Fibroblast of lung (primary cell): Measurements from ENCODE around the gene SEMA4G. TPM values are rescaled to one million over a fixed set of nuclear protein-coding genes. Genes with fewer than 3 reads are reported as not detected.
A peak's percentile ranks its signal among the peaks of the same experiment; 100 is the strongest.

Source experiments
- DNase-seq, 2 donors: peaks; one replicate each; pipeline versions ENCODE4 v3.0.0 to v3.0.0-alpha.2; 2010; ENCODE audit warnings: low read depth in 2 of 2
- H2AFZ ChIP-seq: 2 replicates; pipeline ENCODE4 v1.5.1; 2012; ENCODE audit warnings: low read length, control low read depth, inconsistent platforms
- H3K27ac ChIP-seq: 2 replicates; pipeline ENCODE4 v1.5.1; 2011; ENCODE audit warnings: low read length, control low read depth; ENCODE audit not compliant: insufficient read depth
- H3K27me3 ChIP-seq: 2 replicates; pipeline ENCODE4 v1.5.1; 2011; ENCODE audit warnings: mild to moderate bottlenecking, low read length; ENCODE audit not compliant: control insufficient read depth, insufficient read depth
- H3K36me3 ChIP-seq: 2 replicates; pipeline ENCODE4 v1.5.1; 2011; ENCODE audit warnings: low read length; ENCODE audit not compliant: control insufficient read depth, insufficient read depth
- H3K4me1 ChIP-seq: 2 replicates; pipeline ENCODE4 v1.5.1; 2011; ENCODE audit warnings: low read length; ENCODE audit not compliant: control insufficient read depth, insufficient read depth; ENCODE audit errors: extremely low read depth
- H3K4me2 ChIP-seq: 2 replicates; pipeline ENCODE4 v1.5.1; 2011; ENCODE audit warnings: low read length, control low read depth; ENCODE audit not compliant: insufficient read depth; ENCODE audit errors: extremely low read depth
- H3K4me3 ChIP-seq, 4 experiments: fragments of 200-600 bp in 1 of 4; sonication (generic) in 1 of 4; replicated peaks in 1 of 4; 2 replicates each; pipeline ENCODE4 v1.5.1; 2011 to 2016; ENCODE audit warnings: low read length in 4 of 4, low read depth in 3 of 4, mild to moderate bottlenecking in 3 of 4, control low read depth in 2 of 4, inconsistent platforms in 1 of 4, mixed read lengths in 1 of 4; ENCODE audit not compliant: insufficient read depth in 1 of 4; ENCODE audit errors: control extremely low read depth in 1 of 4
- H3K79me2 ChIP-seq: 2 replicates; pipeline ENCODE4 v1.5.1; 2012; ENCODE audit warnings: mild to moderate bottlenecking, low read length, inconsistent platforms; ENCODE audit not compliant: control insufficient read depth, insufficient read depth
- H3K9ac ChIP-seq: 2 replicates; pipeline ENCODE4 v1.5.1; 2011; ENCODE audit warnings: mild to moderate bottlenecking, low read length, control low read depth; ENCODE audit not compliant: insufficient read depth
- H3K9me3 ChIP-seq: 2 replicates; pipeline ENCODE4 v1.5.1; 2012; ENCODE audit warnings: low read depth, low read length; ENCODE audit not compliant: control insufficient read depth, insufficient read depth
- H4K20me1 ChIP-seq: 2 replicates; pipeline ENCODE4 v1.5.1; 2011; ENCODE audit warnings: low read length; ENCODE audit not compliant: control insufficient read depth, insufficient read depth; ENCODE audit errors: extremely low read depth
- EZH2 ChIP-seq: IDR thresholded peaks from 2 replicates; pipeline ENCODE4 v1.5.1; 2012; ENCODE audit warnings: low read length, control low read depth, mild to moderate bottlenecking; ENCODE audit errors: missing control alignments
- polyA plus RNA-seq, 2 donors: library from polyadenylated mRNA; depleted of rRNA in 1 of 2; stranded (reverse) in 1 of 2; unstranded in 1 of 2; fragments of >200 nt; gene quantifications; 2 replicates each; pipeline ENCODE4 v1.2.1, GENCODE V29; 2011 to 2012; ENCODE audit warnings: missing spikeins in 1 of 2
- total RNA-seq: library from RNA; depleted of rRNA; stranded (reverse); fragments of >200 nt; gene quantifications from 2 replicates; pipeline ENCODE4 v1.2.1, GENCODE V29; 2014
- TF ChIP-seq, protein P1 (sequence below), 2 donors: IDR thresholded peaks in 1 of 2; conservative IDR thresholded peaks in 1 of 2; 1 replicate in 1 of 2; 2 replicates in 1 of 2; pipeline ENCODE4 v1.5.1; 2011 to 2012; ENCODE audit warnings: low read length in 2 of 2, control low read depth in 1 of 2, inconsistent platforms in 1 of 2, low read depth in 1 of 2, mild to moderate bottlenecking in 1 of 2

Gene SEMA4G
- total and polyA plus RNA-seq, 2 donors (not counting 1 experiment from before 2014, with no cell fraction given), result 1.8 to 3.2 TPM

DNA sequence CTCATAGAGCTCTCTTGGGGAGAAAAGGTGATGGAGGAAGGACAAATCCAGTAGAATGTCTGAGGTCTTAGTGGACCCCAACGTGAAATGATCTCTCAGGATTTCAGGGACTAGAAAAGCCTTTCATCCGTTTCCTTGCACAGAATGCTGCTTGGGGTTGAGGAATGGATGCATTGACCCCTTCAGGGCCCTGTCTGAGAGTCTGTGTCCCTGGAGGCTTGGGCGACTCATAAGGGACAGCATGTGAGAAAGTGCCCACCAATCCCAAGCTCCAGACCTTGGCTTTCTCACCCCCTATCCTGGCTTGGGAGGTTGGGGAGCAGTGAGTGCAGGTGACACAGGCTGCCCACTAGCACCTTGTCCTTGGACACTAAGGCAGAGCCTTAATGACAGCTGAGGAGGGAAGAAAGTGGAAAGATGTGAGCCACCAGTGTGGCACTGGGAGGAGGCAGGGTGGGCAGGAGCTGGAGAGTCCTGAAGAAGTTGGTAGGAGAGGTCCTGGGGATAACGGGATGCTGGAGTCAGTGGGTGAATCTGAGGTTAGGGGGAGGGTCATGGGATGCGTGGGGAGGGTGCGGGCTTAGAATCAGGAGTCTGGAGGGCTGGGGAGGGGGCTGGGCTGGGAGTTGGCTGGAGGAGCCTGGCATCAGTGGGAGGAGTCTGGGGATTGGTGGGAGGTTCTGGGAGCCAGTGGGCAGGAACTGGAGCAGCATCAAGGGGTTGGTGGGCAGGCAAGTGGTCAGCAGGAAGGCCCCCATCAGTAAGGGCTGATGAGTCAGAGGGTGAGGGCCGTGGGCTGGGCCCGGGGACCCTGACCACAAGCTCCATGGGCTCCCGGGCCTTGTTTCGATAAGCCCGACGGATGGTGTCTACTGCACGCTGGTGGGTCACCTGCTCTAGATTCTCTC is 38.9 kb downstream of the SEMA4G start:
- no peaks in the 10 kb centered on the region for H4K20me1 ChIP-seq
- no peak for DNase-seq
- H3K79me2 ChIP-seq, result peaks cover 19% of the 10 kb centered on the region
- H2AFZ ChIP-seq, result no peak overlapping the region
- peaks cover 17% of the 10 kb centered on the region for H3K4me1 ChIP-seq
- H3K27ac ChIP-seq, result peak overlapping the region; percentile 24
- peaks cover 33% of the 10 kb centered on the region for H3K36me3 ChIP-seq
- no peak for TF ChIP-seq EZH2
- TF ChIP-seq, protein P1, sequence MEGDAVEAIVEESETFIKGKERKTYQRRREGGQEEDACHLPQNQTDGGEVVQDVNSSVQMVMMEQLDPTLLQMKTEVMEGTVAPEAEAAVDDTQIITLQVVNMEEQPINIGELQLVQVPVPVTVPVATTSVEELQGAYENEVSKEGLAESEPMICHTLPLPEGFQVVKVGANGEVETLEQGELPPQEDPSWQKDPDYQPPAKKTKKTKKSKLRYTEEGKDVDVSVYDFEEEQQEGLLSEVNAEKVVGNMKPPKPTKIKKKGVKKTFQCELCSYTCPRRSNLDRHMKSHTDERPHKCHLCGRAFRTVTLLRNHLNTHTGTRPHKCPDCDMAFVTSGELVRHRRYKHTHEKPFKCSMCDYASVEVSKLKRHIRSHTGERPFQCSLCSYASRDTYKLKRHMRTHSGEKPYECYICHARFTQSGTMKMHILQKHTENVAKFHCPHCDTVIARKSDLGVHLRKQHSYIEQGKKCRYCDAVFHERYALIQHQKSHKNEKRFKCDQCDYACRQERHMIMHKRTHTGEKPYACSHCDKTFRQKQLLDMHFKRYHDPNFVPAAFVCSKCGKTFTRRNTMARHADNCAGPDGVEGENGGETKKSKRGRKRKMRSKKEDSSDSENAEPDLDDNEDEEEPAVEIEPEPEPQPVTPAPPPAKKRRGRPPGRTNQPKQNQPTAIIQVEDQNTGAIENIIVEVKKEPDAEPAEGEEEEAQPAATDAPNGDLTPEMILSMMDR (conservative IDR thresholded peaks at IDR 0.05 in 1 of 2, IDR thresholded peaks at IDR 0.05 in 1 of 2; ENCODE audit: low read depth in 1 of 2, low read length in 2 of 2), result no peak
- no peak overlapping the region for H3K9ac ChIP-seq
- H3K4me3 ChIP-seq, result no peak overlapping the region
- no peaks in the 10 kb centered on the region for H3K27me3 ChIP-seq
- H3K4me2 ChIP-seq, result no peak overlapping the region
- H3K9me3 ChIP-seq, result no peaks in the 10 kb centered on the region

DNA sequence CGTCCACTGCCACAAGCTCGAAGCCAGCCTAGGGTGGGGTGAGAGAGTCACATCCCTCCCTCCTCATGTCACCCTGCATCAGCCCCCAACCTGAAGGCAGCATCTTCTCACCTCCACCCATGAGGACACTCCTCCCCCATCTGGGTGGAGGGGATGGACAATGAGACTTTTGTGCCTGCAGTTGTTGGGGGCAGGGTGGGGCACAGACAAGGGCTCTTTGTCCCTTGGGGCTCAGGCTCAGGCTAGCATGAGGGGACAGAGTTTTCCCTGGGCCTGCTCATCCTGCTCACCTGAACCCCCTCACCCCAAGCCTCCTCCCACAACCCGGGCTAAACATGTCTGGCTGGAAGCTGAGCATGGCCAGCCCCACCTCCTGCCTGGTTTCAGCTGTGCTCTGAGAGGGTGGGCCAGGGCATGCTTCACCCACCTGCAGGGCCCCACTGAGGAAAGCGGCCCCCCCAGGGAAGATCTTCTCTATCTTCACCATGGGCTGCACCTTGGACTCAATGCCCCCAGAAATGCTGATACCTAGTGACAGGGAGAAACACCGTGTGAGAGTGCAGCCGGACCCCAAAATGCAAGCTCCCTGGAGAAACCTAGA is 39.6 kb downstream of the SEMA4G start:
- no peak for TF ChIP-seq EZH2
- TF ChIP-seq, protein P1 (conservative IDR thresholded peaks at IDR 0.05 in 1 of 2, IDR thresholded peaks at IDR 0.05 in 1 of 2; ENCODE audit: low read depth in 1 of 2, low read length in 2 of 2), result no peak

DNA sequence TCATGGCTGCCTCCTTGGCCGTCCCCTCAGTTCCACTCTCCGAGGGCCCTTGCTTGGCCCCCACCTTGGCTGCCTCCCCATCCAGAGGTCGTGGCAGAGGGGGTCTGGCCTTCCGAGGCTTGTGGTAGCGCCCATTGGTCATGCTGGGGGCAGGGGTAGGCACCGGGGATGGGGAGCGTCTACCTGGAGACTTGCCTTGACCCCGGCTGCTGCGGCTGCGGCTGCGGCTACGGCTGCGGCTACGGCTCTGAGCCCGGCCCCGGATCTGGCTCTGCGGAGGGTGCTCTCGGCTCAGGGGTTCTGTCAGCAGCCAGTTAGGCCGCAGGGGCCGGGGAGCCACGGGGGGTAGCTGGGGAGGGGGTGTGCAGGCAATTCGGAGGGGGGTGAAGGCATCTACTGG is 41.0 kb downstream of the SEMA4G start:
- DNase-seq, result no peak
- Histone ChIP-seq H3K79me2 (peaks cover 2% of the 10 kb centered on the region), H3K4me2 (no peak overlapping the region), H3K9me3 (no peaks in the 10 kb centered on the region), H3K27ac (no peak overlapping the region), H2AFZ (no peak overlapping the region), H4K20me1 (no peaks in the 10 kb centered on the region), H3K27me3 (no peaks in the 10 kb centered on the region), H3K9ac (no peak overlapping the region), H3K4me3 (no peak overlapping the region), H3K4me1 (peaks cover 32% of the 10 kb centered on the region), H3K36me3 (peaks cover 20% of the 10 kb centered on the region)
- TF ChIP-seq, protein P1 (conservative IDR thresholded peaks at IDR 0.05 in 1 of 2, IDR thresholded peaks at IDR 0.05 in 1 of 2; ENCODE audit: low read depth in 1 of 2, low read length in 2 of 2), result no peak
- no peak for TF ChIP-seq EZH2

More for the DNA sequence above, 39.6 kb downstream of the SEMA4G start:
- no peaks in the 10 kb centered on the region for H3K27me3 ChIP-seq
- no peak overlapping the region for H3K4me3 ChIP-seq
- DNase-seq, result no peak
- H3K9ac ChIP-seq, result no peak overlapping the region
- peaks cover 22% of the 10 kb centered on the region for H3K4me1 ChIP-seq
- peaks cover 12% of the 10 kb centered on the region for H3K79me2 ChIP-seq
- no peak overlapping the region for H3K27ac ChIP-seq
- H4K20me1 ChIP-seq, result no peaks in the 10 kb centered on the region
- no peak overlapping the region for H2AFZ ChIP-seq
- peaks cover 25% of the 10 kb centered on the region for H3K36me3 ChIP-seq
- no peaks in the 10 kb centered on the region for H3K9me3 ChIP-seq
- H3K4me2 ChIP-seq, result no peak overlapping the region
